Epithelial cell of proximal tubule (primary cell): ENCODE data around the gene OPCML. TPM values are rescaled to one million over a fixed set of nuclear protein-coding genes. Genes with fewer than 3 reads are reported as not detected.

ENCODE experiments used
- DNase-seq: peaks from one replicate; pipeline ENCODE4 v3.0.0-alpha.2; 2011; ENCODE audit warnings: low read depth
- H3K4me3 ChIP-seq: 2 replicates; pipeline ENCODE4 v1.5.1; 2011; ENCODE audit warnings: low read depth, mild to moderate bottlenecking, low read length
- CTCF ChIP-seq: conservative IDR thresholded peaks from 2 replicates; pipeline ENCODE4 v1.5.1; 2012; ENCODE audit warnings: low read depth, mild to moderate bottlenecking, low read length
- total RNA-seq: library from RNA; depleted of rRNA; stranded (reverse); fragments of >200 nt; gene quantifications from 2 replicates; pipeline ENCODE4 v1.2.3, GENCODE V29; 2015

The OPCML gene
- total RNA-seq, 1 donor from 2014 or later: not detected

GRCh38 chr11:132925825-132926469, 606.4 kb downstream of the OPCML start:
- no peak overlapping the region for H3K4me3 ChIP-seq
- no peak for DNase-seq
- TF ChIP-seq CTCF: no peak

GRCh38 chr11:132921597-132921996, 610.7 kb downstream of the OPCML start:
- TF ChIP-seq CTCF: no peak
- DNase-seq: no peak
- no peak overlapping the region for H3K4me3 ChIP-seq

- no peak for DNase-seq
- no peak overlapping the region for H3K4me3 ChIP-seq
- TF ChIP-seq CTCF: no peak
Measured at GRCh38 chr11:132920451-132921096, 611.7 kb downstream of the OPCML start.

- no peak for TF ChIP-seq CTCF
- H3K4me3 ChIP-seq: no peak overlapping the region
- no peak for DNase-seq
Measured at GRCh38 chr11:132914600-132914999, 617.7 kb downstream of the OPCML start.

- no peak overlapping the region for H3K4me3 ChIP-seq
- DNase-seq: no peak
- TF ChIP-seq CTCF: no peak
Measured at GRCh38 chr11:132913886-132914285, 618.4 kb downstream of the OPCML start.

- no peak for TF ChIP-seq CTCF
- no peak for DNase-seq
- H3K4me3 ChIP-seq: no peak overlapping the region
Measured at GRCh38 chr11:132913295-132913694, 619.0 kb downstream of the OPCML start.

- no peak for TF ChIP-seq CTCF
- peak; percentile 9 for DNase-seq
- H3K4me3 ChIP-seq: no peak overlapping the region
Measured at GRCh38 chr11:132911186-132911585, 621.1 kb downstream of the OPCML start.
